SK-N-SH (cell line): ENCODE results near the gene BBS10. TPM values are rescaled to one million over a fixed set of nuclear protein-coding genes. Genes with fewer than 3 reads are reported as not detected.

Experiments used
- CTCF ChIA-PET: fragments of 300-600, 350-600 bp; formaldehyde crosslinking; extraction: SDS; loops from one replicate; lab custom pipeline; 2021; lab: Yijun Ruan, JAX
- POLR2A ChIA-PET: fragments of 350-600 bp; sonication (Branson Sonifier 250); formaldehyde crosslinking; extraction: SDS; loops from one replicate; lab custom pipeline; 2020; ENCODE audit warnings: antibody characterized with exemption, inconsistent platforms; lab: Yijun Ruan, JAX
- DNase-seq: peaks from one replicate; pipeline ENCODE4 v3.0.0; 2012
- H2AFZ ChIP-seq: fragments of 200-600 bp; sonication (generic); 2 replicates; pipeline ENCODE4 v1.8.1; 2016; ENCODE audit warnings: antibody characterized with exemption, mild to moderate bottlenecking, low read depth
- H3F3A ChIP-seq: fragments of 200-600 bp; sonication (generic); replicated peaks from 2 replicates; pipeline ENCODE3; 2016; ENCODE audit warnings: antibody characterized with exemption, mild to moderate bottlenecking; ENCODE audit not compliant: insufficient read depth
- H3K27ac ChIP-seq, 2 experiments: fragments of 200-500 bp in 1 of 2; fragments of 200-600 bp in 1 of 2; sonication (Bioruptor generic) in 1 of 2; sonication (generic), shearing (Covaris generic) in 1 of 2; 2 replicates each; pipeline versions ENCODE4 v1.5.1 to v1.6.1; 2014 to 2016; ENCODE audit warnings: low read depth in 2 of 2, inconsistent platforms in 1 of 2, low read length in 1 of 2, mild to moderate bottlenecking in 1 of 2, mixed read lengths in 1 of 2
- H3K27me3 ChIP-seq: fragments of 200-600 bp; sonication (generic), shearing (Covaris generic); 2 replicates; pipeline ENCODE4 v1.6.1; 2016; ENCODE audit warnings: mixed run types; ENCODE audit not compliant: insufficient read depth
- H3K36me3 ChIP-seq, 2 experiments: fragments of 200-500 bp in 1 of 2; fragments of 200-600 bp in 1 of 2; sonication (Bioruptor generic) in 1 of 2; sonication (generic) in 1 of 2; replicated peaks in 1 of 2; 2 replicates each; pipeline versions ENCODE3 to v1.5.1; 2014 to 2016; ENCODE audit warnings: low read length in 1 of 2, mild to moderate bottlenecking in 1 of 2; ENCODE audit not compliant: insufficient read depth in 2 of 2, control insufficient read depth in 1 of 2
- H3K4me1 ChIP-seq, 2 experiments: fragments of 200-500 bp in 1 of 2; fragments of 200-600 bp in 1 of 2; sonication (Bioruptor generic) in 1 of 2; sonication (generic), shearing (Covaris generic) in 1 of 2; 2 replicates each; pipeline versions ENCODE4 v1.5.1 to v1.6.1; 2014 to 2016; ENCODE audit warnings: low read depth in 1 of 2, low read length in 1 of 2, mixed run types in 1 of 2; ENCODE audit not compliant: insufficient read depth in 2 of 2, control insufficient read depth in 1 of 2
- H3K4me2 ChIP-seq: fragments of 200-600 bp; sonication (generic), shearing (Covaris generic); 2 replicates; pipeline ENCODE4 v1.6.1; 2017; ENCODE audit warnings: mixed run types
- H3K4me3 ChIP-seq, 2 experiments: fragments of 200-500 bp in 1 of 2; fragments of 200-600 bp in 1 of 2; sonication (Bioruptor generic) in 1 of 2; sonication (generic), shearing (Covaris generic) in 1 of 2; 2 replicates each; pipeline versions ENCODE4 v1.5.1 to v1.8.1; 2014 to 2016; ENCODE audit warnings: low read depth in 2 of 2, inconsistent platforms in 1 of 2, low read length in 1 of 2, mild to moderate bottlenecking in 1 of 2, mixed read lengths in 1 of 2, moderate library complexity in 1 of 2
- H3K79me2 ChIP-seq: fragments of 200-600 bp; sonication (generic); 2 replicates; pipeline ENCODE4 v1.8.1; 2017; ENCODE audit warnings: mild to moderate bottlenecking; ENCODE audit not compliant: insufficient read depth
- H3K9ac ChIP-seq: fragments of 200-600 bp; sonication (generic); 2 replicates; pipeline ENCODE4 v1.6.1; 2017; ENCODE audit warnings: mixed run types
- H3K9me2 ChIP-seq: fragments of 200-600 bp; sonication (generic); 2 replicates; pipeline ENCODE4 v1.6.1; 2017; ENCODE audit warnings: mixed run types
- H3K9me3 ChIP-seq: fragments of 200-600 bp; sonication (generic); 2 replicates; pipeline ENCODE4 v1.6.1; 2017; ENCODE audit warnings: mixed run types, mild to moderate bottlenecking, moderate library complexity
- H4K20me1 ChIP-seq: fragments of 200-600 bp; sonication (generic); 2 replicates; pipeline ENCODE4 v1.6.1; 2017; ENCODE audit warnings: mild to moderate bottlenecking, mixed run types; ENCODE audit not compliant: insufficient read depth
- CTCF ChIP-seq: fragments of 200-600 bp; sonication (generic); IDR thresholded peaks from 2 replicates; pipeline ENCODE4 v1.6.1; 2017; ENCODE audit warnings: antibody characterized with exemption, mild to moderate bottlenecking, moderate library complexity
- EP300 ChIP-seq, 2 experiments: IDR thresholded peaks; 2 replicates each; pipeline versions ENCODE4 v1.4.0 to v1.6.1; 2012; ENCODE audit warnings: borderline replicate concordance in 1 of 2, low read depth in 1 of 2, low read length in 1 of 2
- FOXM1 ChIP-seq: IDR thresholded peaks from 2 replicates; pipeline ENCODE4 v1.4.0; 2012; ENCODE audit warnings: low read depth, mild to moderate bottlenecking
- GATA2 ChIP-seq: sonication (generic); formaldehyde crosslinking; IDR thresholded peaks from 2 replicates; pipeline ENCODE4 v1.5.0; 2020; ENCODE audit warnings: mild to moderate bottlenecking, missing genetic modification reagents
- RFX5 ChIP-seq: IDR thresholded peaks from 2 replicates; pipeline ENCODE4 v1.6.1; 2012; ENCODE audit warnings: mild to moderate bottlenecking, improper control_type of control experiment, low read length
- SIN3A ChIP-seq: IDR thresholded peaks from 2 replicates; pipeline ENCODE4 v1.6.1; 2012; ENCODE audit warnings: low read depth, mild to moderate bottlenecking, low read length, moderate library complexity, borderline replicate concordance
- TAF1 ChIP-seq: IDR thresholded peaks from 2 replicates; pipeline ENCODE4 v1.6.1; 2012; ENCODE audit warnings: low read depth, mild to moderate bottlenecking, low read length, moderate library complexity, borderline replicate concordance
- WGBS: methylation state at CpG from one replicate; pipeline ENCODE4 v1.1.6; 2017; ENCODE audit warnings: low lambda C conversion rate; 5-methylcytosine and 5-hydroxymethylcytosine counted together
- polyA plus RNA-seq, 3 experiments: library from polyadenylated mRNA; depleted of rRNA; stranded (reverse); fragments of >200 nt; gene quantifications; 2 replicates each; pipeline ENCODE4 v1.2.3, GENCODE V29; 2012
- TF ChIP-seq, protein P1 (sequence below): IDR thresholded peaks from 2 replicates; pipeline ENCODE4; 2012

The BBS10 gene
- polyA plus RNA-seq, 1 of the 3 experiments (the other 2 are of a cell fraction), result 5.6 TPM

DNA sequence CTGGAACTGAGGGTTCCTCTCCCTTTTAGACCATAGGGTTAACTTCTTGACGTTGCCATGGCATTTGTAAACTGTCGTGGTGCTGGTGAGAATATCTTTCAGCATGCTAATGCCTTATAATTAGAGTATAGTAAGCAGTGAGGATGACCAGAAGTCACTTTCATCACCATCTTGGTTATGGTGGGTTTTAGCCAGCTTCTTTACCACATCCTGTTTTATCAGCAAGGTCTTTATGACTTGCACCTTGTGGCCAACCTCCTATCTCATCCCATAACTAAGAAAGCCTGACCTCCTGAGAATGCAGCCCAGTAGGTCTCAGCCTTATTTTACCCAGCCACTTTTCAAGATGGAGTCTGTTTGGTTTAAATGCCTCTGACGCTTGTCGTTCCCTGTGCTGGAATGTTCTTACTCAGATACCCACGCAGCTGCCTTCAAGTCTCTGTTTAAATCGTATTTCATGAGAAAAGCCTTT, 44.2 kb downstream of the BBS10 start (continued):
- TF ChIP-seq TAF1 (no peak), RFX5 (no peak), CTCF (no peak)

DNA sequence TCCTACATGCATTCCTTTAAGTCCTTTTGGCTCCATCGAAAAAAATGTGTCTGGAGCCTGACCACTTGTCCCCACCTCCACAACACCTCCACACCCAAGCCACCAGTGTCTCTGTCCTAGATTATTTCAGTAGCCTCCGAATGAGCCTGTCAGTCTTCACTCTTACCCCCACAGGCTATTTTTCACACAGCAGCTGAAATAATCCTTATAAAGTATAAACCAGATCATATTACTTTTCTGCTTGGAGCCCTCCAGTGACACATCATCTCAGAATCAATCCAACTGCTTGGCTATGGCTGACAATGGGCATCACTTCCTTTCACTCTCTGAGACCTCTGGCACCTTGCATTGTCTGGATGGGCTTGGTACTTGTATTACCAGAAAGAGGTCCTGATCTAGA, 44.9 kb downstream of the BBS10 start:
- no peak for DNase-seq
- Histone ChIP-seq H3K4me1 (peaks cover 0 to 4% of the 10 kb centered on the region in 2 experiments; a peak in 1 of 4 replicates), H2AFZ (no peak overlapping the region), H4K20me1 (no peaks in the 10 kb centered on the region), H3K79me2 (no peaks in the 10 kb centered on the region), H3K4me3 (no peak overlapping the region), H3K27me3 (no peaks in the 10 kb centered on the region), H3F3A (peaks cover 9% of the 10 kb centered on the region), H3K4me2 (no peak overlapping the region; the same call in 1 of the 2 replicates), H3K9me2 (no peaks in the 10 kb centered on the region), H3K9ac (no peak overlapping the region), H3K9me3 (no peaks in the 10 kb centered on the region), H3K27ac (peak overlapping the region in 1 of 2 experiments; percentile 21; a peak in 1 of 4 replicates), H3K36me3 (peaks cover 0 to 19% of the 10 kb centered on the region in 2 experiments)
- 23% methylated on average over 2 of the region's 2 CpGs for WGBS
- TF ChIP-seq SIN3A, result no peak
- TF ChIP-seq GATA2 (CRISPR knock-in tag), result no peak
- TF ChIP-seq, protein P1, sequence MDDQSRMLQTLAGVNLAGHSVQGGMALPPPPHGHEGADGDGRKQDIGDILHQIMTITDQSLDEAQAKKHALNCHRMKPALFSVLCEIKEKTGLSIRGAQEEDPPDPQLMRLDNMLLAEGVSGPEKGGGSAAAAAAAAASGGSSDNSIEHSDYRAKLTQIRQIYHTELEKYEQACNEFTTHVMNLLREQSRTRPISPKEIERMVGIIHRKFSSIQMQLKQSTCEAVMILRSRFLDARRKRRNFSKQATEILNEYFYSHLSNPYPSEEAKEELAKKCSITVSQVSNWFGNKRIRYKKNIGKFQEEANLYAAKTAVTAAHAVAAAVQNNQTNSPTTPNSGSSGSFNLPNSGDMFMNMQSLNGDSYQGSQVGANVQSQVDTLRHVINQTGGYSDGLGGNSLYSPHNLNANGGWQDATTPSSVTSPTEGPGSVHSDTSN, result 0 out of 2 replicates have a peak, but pooled peaks have one; percentile 12
- TF ChIP-seq FOXM1, result no peak
- POLR2A ChIA-PET, result no interaction called here
- CTCF ChIA-PET, result interaction anchor here (0.6 kb wide), 1 partner anchor 12 kb away, joined by 3 read pairs; no protein-coding TSS in a partner anchor

- Histone ChIP-seq H3K79me2 (no peaks in the 10 kb centered on the region), H3F3A (peaks cover 5% of the 10 kb centered on the region), H3K9me2 (no peaks in the 10 kb centered on the region), H3K36me3 (peaks cover 0 to 14% of the 10 kb centered on the region in 2 experiments), H2AFZ (no peak overlapping the region), H3K4me1 (peaks cover 0 to 4% of the 10 kb centered on the region in 2 experiments; a peak in 1 of 4 replicates), H3K9me3 (no peaks in the 10 kb centered on the region), H3K27me3 (no peaks in the 10 kb centered on the region), H4K20me1 (no peaks in the 10 kb centered on the region), H3K4me2 (no peak overlapping the region), H3K9ac (no peak overlapping the region), H3K4me3 (no peak overlapping the region), H3K27ac (no peak overlapping the region; a peak in 1 of 4 replicates)
- no peak for TF ChIP-seq EP300 (IDR thresholded peaks at IDR 0.05; ENCODE audit: borderline replicate concordance in 1 of 2, low read depth in 1 of 2, low read length in 1 of 2)
- TF ChIP-seq RFX5, result no peak
- DNase-seq, result no peak
- ChIA-PET CTCF (no interaction called here), POLR2A (no interaction called here)
- 70% methylated on average over 6 of the region's 6 CpGs for WGBS
These were observed 47.9 kb downstream of the BBS10 start for GRCh38 chr12:76300297-76300665.
